K562 (cell line): ENCODE results near the gene CCDC85C. TPM values are rescaled to one million over a fixed set of nuclear protein-coding genes. Genes with fewer than 3 reads are reported as not detected.

Source experiments
- ATAC-seq: fragments of 200-7000 bp; cut with Tn5 transposase; 3 replicates; pipeline ENCODE4 v1.9.1; 2020; ENCODE audit warnings: moderate library complexity
- BruUV-seq: library from RNA; stranded (reverse); fragments of 400-500 nt; replicated peaks from 2 replicates; lab custom pipeline; 2021; lab: Mats Ljungman, UMichigan
- CTCF ChIA-PET: fragments of 300-600 bp; formaldehyde crosslinking; extraction: SDS; loops from one replicate; lab custom pipeline; 2021; ENCODE audit warnings: low intra/inter-chr PET ratio; lab: Yijun Ruan, JAX
- POLR2A ChIA-PET: fragments of 300-600, 350-650 bp; sonication (Branson Sonifier 250); formaldehyde crosslinking; extraction: SDS; loops from one replicate; lab custom pipeline; 2021; ENCODE audit warnings: antibody characterized with exemption, inconsistent platforms; lab: Yijun Ruan, JAX
- DNase-seq, 4 experiments: peaks; one replicate each; pipeline versions ENCODE4 v3.0.0 to v3.0.0-alpha.2; 2011 to 2018; ENCODE audit warnings: low spot score in 3 of 4, mixed read lengths in 3 of 4; ENCODE audit errors: extremely low read depth in 1 of 4
- FAIRE-seq: peaks from 2 replicates; lab custom pipeline; 2011; peaks lifted over from hg19 to GRCh38; lab: Jason Lieb, UNC
- H2AFZ ChIP-seq: 2 replicates; pipeline ENCODE4 v1.6.0; 2011; ENCODE audit warnings: low read depth, low read length, control low read depth, inconsistent platforms
- H3K27ac ChIP-seq: fragments of 200-600 bp; 3 replicates; pipeline ENCODE4 v1.8.0; 2011; ENCODE audit warnings: low read depth, mild to moderate bottlenecking, control low read depth, inconsistent platforms, low read length, moderate library complexity, mixed read lengths; ENCODE audit errors: extremely low read depth
- H3K27me3 ChIP-seq, 2 experiments: fragments of 300-600 bp in 1 of 2; 2 replicates in 1 of 2; 3 replicates in 1 of 2; pipeline versions ENCODE4 v1.6.0 to v1.8.0; 2011; ENCODE audit warnings: inconsistent platforms in 2 of 2, low read length in 2 of 2, mild to moderate bottlenecking in 1 of 2, mixed read lengths in 1 of 2, moderate library complexity in 1 of 2; ENCODE audit not compliant: control insufficient read depth in 2 of 2, insufficient read depth in 2 of 2
- H3K36me3 ChIP-seq: fragments of 300-600 bp; 3 replicates; pipeline ENCODE4 v1.8.0; 2011; ENCODE audit warnings: mild to moderate bottlenecking, low read length, inconsistent platforms; ENCODE audit not compliant: control insufficient read depth, insufficient read depth
- H3K4me1 ChIP-seq, 2 experiments: fragments of 200-600 bp in 1 of 2; replicated peaks in 1 of 2; 2 replicates in 1 of 2; 3 replicates in 1 of 2; pipeline versions ENCODE4 v1.5.1 to v1.8.0; 2011; ENCODE audit warnings: inconsistent platforms in 2 of 2, low read length in 2 of 2, mild to moderate bottlenecking in 1 of 2, mixed read lengths in 1 of 2, moderate library complexity in 1 of 2; ENCODE audit not compliant: control insufficient read depth in 2 of 2, insufficient read depth in 2 of 2
- H3K4me2 ChIP-seq: 2 replicates; pipeline ENCODE4 v1.6.1; 2011; ENCODE audit warnings: low read length, control low read depth, inconsistent platforms, mixed read lengths; ENCODE audit not compliant: insufficient read depth
- H3K4me3 ChIP-seq: fragments of 200-600 bp; sonication (generic), shearing (Covaris generic); 2 replicates; pipeline ENCODE4 v1.5.1; 2016; ENCODE audit warnings: control low read depth, inconsistent platforms
- H3K79me2 ChIP-seq: fragments of 200-600 bp; 3 replicates; pipeline ENCODE4 v1.8.0; 2011; ENCODE audit warnings: low read length, inconsistent platforms; ENCODE audit not compliant: control insufficient read depth, insufficient read depth
- H3K9ac ChIP-seq, 2 experiments: 2 replicates each; pipeline versions ENCODE4 v1.6.0 to v1.6.1; 2011; ENCODE audit warnings: low read depth in 2 of 2, low read length in 2 of 2, control low read depth in 1 of 2, inconsistent platforms in 1 of 2, mild to moderate bottlenecking in 1 of 2, mixed read lengths in 1 of 2; ENCODE audit not compliant: insufficient read depth in 1 of 2
- H3K9me1 ChIP-seq: one replicate; pipeline ENCODE4 v1.6.0; 2011; ENCODE audit warnings: inconsistent platforms, mild to moderate bottlenecking, low read length, moderate library complexity; ENCODE audit not compliant: control insufficient read depth, insufficient read depth
- H3K9me3 ChIP-seq: replicated peaks from 2 replicates; pipeline ENCODE4 v1.5.1; 2011; ENCODE audit warnings: low read depth, low read length, inconsistent platforms; ENCODE audit not compliant: control insufficient read depth, insufficient read depth
- H4K20me1 ChIP-seq: replicated peaks from 2 replicates; pipeline ENCODE4 v1.6.1; 2011; ENCODE audit warnings: low read length, inconsistent platforms, mixed read lengths; ENCODE audit not compliant: control insufficient read depth, insufficient read depth
- HNRNPL ChIP-seq: fragments of 200-400 bp; formaldehyde crosslinking; IDR thresholded peaks from 2 replicates; pipeline ENCODE4 v1.6.1; 2017; ENCODE audit warnings: low read depth, mild to moderate bottlenecking, low read length
- MAZ ChIP-seq, 2 experiments: fragments of 450-650 bp in 1 of 2; sonication (generic) in 1 of 2; formaldehyde crosslinking; IDR thresholded peaks in 1 of 2; conservative IDR thresholded peaks in 1 of 2; 2 replicates each; pipeline versions ENCODE4 v1.4.0 to v1.5.0; 2020; ENCODE audit warnings: mild to moderate bottlenecking in 1 of 2, missing genetic modification reagents in 1 of 2
- MTA3 ChIP-seq: fragments of 450-650 bp; formaldehyde crosslinking; IDR thresholded peaks from 2 replicates; pipeline ENCODE4 v1.6.1; 2017; ENCODE audit warnings: mild to moderate bottlenecking, borderline replicate concordance
- PKNOX1 ChIP-seq: fragments of 450-650 bp; IDR thresholded peaks from 2 replicates; pipeline ENCODE4 v1.6.1; 2016
- PRDM10 ChIP-seq: fragments of 450-650 bp; IDR thresholded peaks from 2 replicates; pipeline ENCODE4 v1.6.1; 2018; ENCODE audit not compliant: partially characterized antibody
- ZBED1 ChIP-seq: IDR thresholded peaks from 2 replicates; pipeline ENCODE4 v1.6.1; 2014
- WGBS: fragments of 100-300 bp; shearing (Covaris generic); methylation state at CpG from one replicate; pipeline ENCODE4 v1.1.6; 2016; ENCODE audit warnings: low coverage, mixed read lengths; ENCODE audit not compliant: insufficient coverage; ENCODE audit errors: missing lambda C conversion rate; 5-methylcytosine and 5-hydroxymethylcytosine counted together
- in situ Hi-C: fragments of 300-500 bp; cut with MboI; formaldehyde crosslinking; loops from 4 replicates; pipeline ENCODE4 v1.15.0; 2018; ENCODE audit warnings: inconsistent platforms, mixed read lengths
- intact Hi-C: fragments of 100-400 bp; cut with micrococcal nuclease; formaldehyde crosslinking; loops from 2 replicates; pipeline ENCODE4 v1.14.2; 2022
- polyA plus RNA-seq, 8 experiments: library from polyadenylated mRNA; depleted of rRNA in 4 of 8; stranded (reverse) in 5 of 8; unstranded in 3 of 8; fragments of >200 nt; fragmentation: Nextera tagmentation in 2 of 8; fragmentation: Illumina TruSeq in 1 of 8; extraction: Ambion mirVana in 2 of 8; extraction: Trizol in 1 of 8; gene quantifications; 2 replicates each; pipeline versions ENCODE4 v1.2.1 to v1.2.3, GENCODE V29; 2011 to 2014; ENCODE audit warnings: inconsistent platforms in 1 of 8, missing spikeins in 1 of 8
- total RNA-seq, 7 experiments: library from RNA; depleted of rRNA in 6 of 7; stranded (reverse); fragments of >200 nt in 6 of 7; fragmentation: Illumina TruSeq in 2 of 7; extraction: Trizol in 2 of 7; gene quantifications; 2 replicates each; pipeline versions ENCODE4 v1.2.1 to v1.2.3, GENCODE V29; 2011 to 2021; ENCODE audit warnings: low replicate concordance in 1 of 7

Gene CCDC85C
- total and polyA plus RNA-seq, 9 of the 15 experiments (the other 6 are each of a cell fraction or from before 2014, with no cell fraction given): 0.18 to 22.0 (median 6.3) TPM

- TF ChIP-seq PKNOX1 (no peak), MAZ (CRISPR knock-in tag; conservative IDR thresholded peaks at IDR 0.05 in 1 of 2, IDR thresholded peaks at IDR 0.05 in 1 of 2) (no peak), HNRNPL (no peak), ZBED1 (no peak)
Observed at GRCh38 chr14:99636487-99636886, 32.5 kb upstream of the CCDC85C start (continued).

- no peak overlapping the region for H3K4me2 ChIP-seq
- H3K27ac ChIP-seq: no peak overlapping the region
- H3K9me1 ChIP-seq: no peaks in the 10 kb centered on the region
- no peaks in the 10 kb centered on the region for H3K9me3 ChIP-seq
- in situ Hi-C loops: no loop called here
- no peaks in the 10 kb centered on the region for H4K20me1 ChIP-seq
- H3K27me3 ChIP-seq: peaks cover 0 to 9% of the 10 kb centered on the region in 2 experiments; a peak in 2 of 5 replicates
- POLR2A ChIA-PET: no interaction called here
- no peak overlapping the region for H2AFZ ChIP-seq
- no peak for TF ChIP-seq MTA3
- TF ChIP-seq PRDM10: no peak
- FAIRE-seq (no peak), ATAC-seq (no peak), DNase-seq (no peak)
- WGBS: 77% methylated on average over 3 of the region's 8 CpGs
- H3K79me2 ChIP-seq: no peaks in the 10 kb centered on the region
- H3K4me1 ChIP-seq: peaks cover 3 to 4% of the 10 kb centered on the region in 2 experiments; a peak in 3 of 5 replicates
- intact Hi-C loops: no loop called here
- BruUV-seq: no TSS peak
- CTCF ChIA-PET: no interaction called here
- H3K4me3 ChIP-seq: no peak overlapping the region
- no peak overlapping the region for H3K9ac ChIP-seq
- H3K36me3 ChIP-seq: no peaks in the 10 kb centered on the region
Observed at GRCh38 chr14:99635116-99635515, 31.1 kb upstream of the CCDC85C start.
